ENCODE measurements around the gene CDC25B.

The CDC25B gene

DNA sequence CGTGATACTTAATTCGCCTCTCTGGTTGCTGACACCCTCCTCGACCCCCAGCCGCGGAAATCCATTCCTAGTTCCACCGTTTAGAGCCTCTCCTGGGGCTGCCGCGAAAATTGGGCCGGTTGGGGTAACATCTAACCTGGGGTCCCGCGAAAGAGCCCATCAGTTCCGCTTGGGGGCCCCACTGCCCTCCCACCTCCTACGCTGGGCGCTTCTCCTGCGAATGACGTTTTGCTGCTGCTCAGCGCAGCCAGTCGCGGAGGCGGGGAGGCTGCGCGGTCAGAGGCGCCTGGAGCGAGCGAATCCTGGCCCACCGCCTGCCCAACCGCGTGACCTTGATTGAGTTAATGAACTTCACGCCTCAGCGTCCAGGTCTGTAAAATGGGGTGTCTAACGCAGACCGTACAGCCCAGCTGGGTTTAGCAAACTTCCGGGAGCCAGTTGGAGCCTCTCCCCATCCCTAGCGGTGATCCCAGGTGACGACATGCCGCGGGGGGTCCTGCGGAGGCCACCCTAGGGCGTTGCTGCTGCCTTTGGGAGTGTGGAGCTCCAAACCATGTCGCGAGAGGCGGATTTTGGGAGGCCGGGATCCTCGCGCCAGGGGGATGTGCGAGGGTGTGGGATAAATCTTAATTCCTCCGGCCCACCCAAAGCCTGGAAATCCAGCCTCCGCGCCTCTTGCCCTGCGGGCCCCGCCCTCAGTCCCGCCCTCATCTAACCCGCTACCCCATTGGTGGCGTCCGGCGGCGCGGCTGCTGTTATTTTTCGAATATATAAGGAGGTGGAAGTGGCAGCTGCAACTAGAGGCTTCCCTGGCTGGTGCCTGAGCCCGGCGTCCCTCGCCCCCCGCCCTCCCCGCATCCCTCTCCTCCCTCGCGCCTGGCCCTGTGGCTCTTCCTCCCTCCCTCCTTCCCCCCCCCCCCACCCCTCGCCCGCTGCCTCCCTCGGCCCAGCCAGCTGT lies at the start of gene CDC25B:
Gene CDC25B, plus strand, starts transcription at position 800 of the 958 bp plus-strand sequence. CDS start 222 bp downstream, outside the sequence.
- peak; percentile 90 for DNase-seq

DNA sequence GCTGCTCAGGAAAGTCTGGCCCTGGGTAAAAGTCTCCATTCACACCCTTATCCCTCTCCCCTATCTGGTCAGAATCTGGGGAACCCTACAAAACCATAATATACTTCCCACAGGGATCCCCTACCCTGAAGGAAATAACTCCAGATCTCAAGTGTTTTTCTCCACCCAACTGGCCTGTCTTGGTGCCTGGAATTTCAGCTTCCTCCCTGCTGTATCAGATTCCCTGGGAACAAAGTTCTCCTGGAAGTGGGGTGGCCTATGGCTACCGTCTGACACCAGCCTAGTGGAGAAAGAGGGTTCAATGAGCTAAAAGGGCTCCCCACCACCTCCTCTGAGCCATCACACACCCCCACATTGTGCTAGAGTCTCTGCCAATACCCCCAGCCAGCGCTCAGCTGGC lies 48.6 kb upstream of the CDC25B start:
- DNase-seq: no peak

- DNase-seq: no peak
Measured at GRCh38 chr20:3748073-3748472, 48.0 kb upstream of the CDC25B start.

DNA sequence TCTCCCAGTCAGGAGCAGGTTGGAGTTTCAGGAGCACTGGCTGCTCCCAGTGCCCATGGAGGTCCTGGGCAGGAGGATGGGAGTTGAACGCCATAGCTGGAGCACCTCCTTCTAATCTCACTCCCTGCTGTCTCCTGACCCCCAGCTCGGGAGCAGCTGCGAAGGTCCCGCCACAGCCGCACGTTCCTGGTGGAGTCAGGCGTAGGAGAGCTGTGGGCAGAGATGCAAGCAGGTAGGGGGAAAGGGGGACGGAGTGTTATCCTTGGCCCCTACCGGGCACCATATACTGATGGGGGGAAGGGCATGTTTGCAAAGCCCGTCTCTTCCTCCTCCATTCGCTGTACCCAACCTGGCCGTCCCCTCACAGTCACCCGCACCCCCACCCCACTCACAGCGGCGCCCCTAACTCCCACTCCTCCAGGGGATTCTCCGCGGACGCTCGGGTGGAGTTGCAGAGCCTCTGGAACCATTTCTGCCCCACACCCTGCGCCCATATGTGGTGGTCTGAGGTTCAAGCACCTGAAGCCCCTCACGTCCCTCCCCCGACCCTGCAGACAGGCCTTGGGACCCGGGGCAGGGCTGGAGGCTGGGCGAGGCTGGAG lies 46.9 kb upstream of the CDC25B start:
- DNase-seq: no peak

DNA sequence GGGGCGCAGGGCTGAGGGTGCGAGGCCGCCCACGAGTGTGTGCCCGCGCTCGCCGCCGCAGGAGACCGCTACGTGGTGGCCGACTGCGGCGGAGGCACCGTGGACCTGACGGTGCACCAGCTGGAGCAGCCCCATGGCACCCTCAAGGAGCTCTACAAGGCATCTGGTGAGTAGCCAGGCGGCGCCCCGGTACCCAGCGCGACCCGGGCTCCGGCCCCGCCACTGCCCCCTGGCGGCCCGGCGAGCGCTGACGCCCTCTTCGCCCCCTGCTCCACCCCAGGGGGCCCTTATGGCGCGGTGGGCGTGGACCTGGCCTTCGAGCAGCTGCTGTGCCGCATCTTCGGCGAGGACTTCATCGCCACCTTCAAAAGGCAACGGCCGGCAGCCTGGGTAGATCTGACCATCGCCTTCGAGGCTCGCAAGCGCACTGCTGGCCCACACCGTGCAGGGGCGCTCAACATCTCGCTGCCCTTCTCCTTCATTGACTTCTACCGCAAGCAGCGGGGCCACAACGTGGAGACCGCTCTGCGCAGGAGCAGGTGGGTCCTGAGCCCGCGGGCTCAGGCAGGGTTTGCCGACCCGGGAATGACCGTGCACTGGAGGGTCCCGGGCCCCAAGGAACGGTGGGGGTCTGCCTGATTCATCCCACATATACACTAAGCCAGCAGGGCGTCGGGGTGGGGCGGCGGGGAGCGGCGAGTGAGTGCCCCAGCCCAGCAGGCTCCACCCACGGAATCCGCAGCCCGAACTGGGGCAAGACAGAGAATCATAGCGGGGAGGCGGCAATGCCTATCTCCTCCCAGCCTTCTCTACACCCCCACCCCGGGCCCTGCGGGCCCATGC lies 46.2 kb upstream of the CDC25B start:
- DNase-seq: no peak

DNA sequence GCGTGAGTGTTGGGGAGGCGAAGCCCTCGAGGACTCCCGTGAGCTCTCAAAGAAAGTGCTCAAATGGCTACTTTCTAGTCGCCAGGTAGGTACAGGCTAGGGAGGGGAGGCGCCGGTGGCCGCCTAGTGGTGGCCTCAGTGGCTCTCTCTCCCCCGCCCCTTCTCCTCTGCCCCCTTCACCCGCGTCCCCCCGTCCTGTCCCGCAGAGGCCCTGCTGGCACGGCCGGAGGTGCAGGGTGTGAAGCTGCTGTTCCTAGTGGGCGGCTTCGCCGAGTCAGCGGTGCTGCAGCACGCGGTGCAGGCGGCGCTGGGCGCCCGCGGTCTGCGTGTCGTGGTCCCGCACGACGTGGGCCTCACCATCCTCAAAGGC lies 44.8 kb upstream of the CDC25B start:
- no peak for DNase-seq

- DNase-seq: no peak
Measured at GRCh38 chr20:3751675-3752385, 44.3 kb upstream of the CDC25B start.

GRCh38 chr20:3752386-3752759 lies 43.7 kb upstream of the CDC25B start:
- DNase-seq: no peak

GRCh38 chr20:3753098-3753497 lies 43.0 kb upstream of the CDC25B start:
- peak; percentile 8 for DNase-seq

DNA sequence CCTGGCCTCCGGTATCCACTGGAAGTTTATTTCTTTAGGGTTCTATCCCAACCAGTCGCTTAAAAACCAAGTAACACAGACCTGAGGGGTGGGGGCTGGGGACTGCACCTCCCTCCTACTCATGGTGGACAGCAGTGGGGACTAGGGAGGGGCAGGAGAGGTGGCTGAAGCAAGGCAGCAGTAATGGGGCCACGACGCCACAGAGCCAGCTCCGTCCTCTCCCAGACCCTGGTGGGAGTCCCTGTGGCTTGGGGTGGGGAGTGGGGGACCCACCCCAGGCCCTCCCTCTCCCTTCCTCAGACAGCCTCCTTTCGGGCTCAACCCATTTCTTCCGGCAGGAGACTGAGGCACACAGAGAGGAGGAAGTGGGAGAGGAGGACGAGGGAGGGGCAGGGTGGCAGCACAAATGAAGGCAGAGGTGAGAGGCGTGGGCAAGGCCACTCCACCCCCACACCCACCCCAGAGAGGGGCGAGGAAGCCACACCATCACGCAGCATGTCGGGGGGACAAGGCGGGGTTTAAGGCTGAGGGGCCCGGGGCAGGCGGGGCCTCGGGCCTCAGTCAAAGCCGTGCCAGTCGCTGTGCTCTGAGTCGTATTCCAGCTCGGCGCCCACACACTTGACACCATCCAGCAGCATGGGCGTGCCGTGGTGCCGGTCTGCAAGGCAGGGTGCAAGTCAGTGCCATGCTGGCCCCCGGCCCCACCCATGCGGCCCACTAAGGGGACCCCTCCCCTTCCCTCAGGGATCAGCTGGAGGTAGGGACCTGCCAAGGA lies 42.4 kb upstream of the CDC25B start:
- no peak for DNase-seq

- DNase-seq: no peak
Measured at GRCh38 chr20:3754276-3754630, 41.9 kb upstream of the CDC25B start.

DNA sequence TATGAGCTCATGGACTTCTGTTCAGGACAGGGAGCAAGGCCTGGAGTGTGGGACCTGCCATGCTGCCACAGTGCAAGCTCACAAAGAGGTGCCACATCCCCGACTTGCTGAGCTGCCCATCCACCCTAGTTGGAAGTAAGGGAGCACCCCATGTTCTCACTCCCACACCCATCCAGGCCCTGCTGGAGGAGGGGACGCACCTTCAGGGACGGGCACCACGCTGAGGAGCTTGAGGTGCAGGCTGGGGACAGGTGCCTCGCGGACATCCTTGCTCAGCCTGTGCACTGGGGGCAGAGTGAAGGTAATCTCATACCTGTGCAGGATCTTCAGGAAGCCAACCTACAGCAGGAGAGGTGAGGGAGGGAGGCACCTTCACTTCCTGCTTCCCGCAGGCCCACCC lies 40.8 kb upstream of the CDC25B start:
- no peak for DNase-seq

DNA sequence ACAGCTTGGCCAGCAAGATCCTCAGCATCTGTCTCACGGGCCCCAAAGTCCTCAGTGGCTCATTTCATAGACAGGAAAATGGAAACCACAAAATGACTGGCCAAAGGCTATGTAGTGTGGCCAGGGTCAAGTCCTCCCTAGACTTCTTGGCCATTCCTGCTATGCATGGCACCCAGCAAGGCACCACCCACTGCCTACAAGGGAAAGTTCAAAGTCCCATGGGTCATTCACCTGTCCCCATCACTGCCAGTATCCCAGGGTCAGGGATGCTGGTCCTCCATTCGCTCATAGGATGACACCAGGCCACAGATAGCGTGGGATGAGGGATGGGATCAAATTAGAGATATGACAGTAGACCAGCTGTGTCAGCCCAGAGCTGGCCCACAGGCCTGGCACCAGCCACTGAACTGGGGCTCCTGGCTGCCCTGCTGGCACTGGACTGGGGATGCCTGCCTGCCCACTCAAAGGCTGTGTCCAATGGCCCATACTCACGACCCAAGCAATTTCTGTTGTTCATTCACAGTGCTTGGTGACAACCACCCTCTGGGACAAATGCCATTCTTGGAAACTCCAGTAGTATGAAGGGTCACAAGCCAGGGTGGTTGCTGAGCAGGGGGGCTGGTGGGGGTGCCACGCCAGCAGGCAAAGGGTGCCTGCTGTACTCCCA lies 40.2 kb upstream of the CDC25B start:
- DNase-seq: no peak

GRCh38 chr20:3757268-3757667 lies 38.8 kb upstream of the CDC25B start:
- DNase-seq: no peak

DNA sequence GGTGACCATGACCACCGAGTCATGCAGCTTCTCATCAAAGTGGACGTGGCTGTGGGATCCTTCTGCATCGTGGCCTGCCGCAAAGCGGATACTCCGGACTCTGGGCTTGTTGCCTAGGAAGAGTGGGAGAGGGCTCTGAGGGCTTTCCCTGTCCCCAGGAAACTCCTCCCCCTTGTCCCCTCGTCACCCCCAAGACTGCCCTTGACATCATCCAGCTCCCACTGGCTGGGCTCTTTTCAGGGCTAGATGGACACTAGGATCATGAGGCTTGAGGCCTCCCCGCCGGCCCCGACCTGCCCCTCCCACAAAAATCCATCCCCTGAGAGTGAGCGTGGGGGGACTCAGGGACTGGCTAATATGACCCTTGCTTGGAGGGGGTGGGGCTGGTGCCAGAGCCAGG lies 37.5 kb upstream of the CDC25B start:
- no peak for DNase-seq

GRCh38 chr20:3759316-3759823 lies 36.7 kb upstream of the CDC25B start:
- DNase-seq: no peak

- no peak for DNase-seq
Measured at GRCh38 chr20:3759884-3760283, 36.2 kb upstream of the CDC25B start.

GRCh38 chr20:3760655-3761348 lies 35.3 kb upstream of the CDC25B start:
- DNase-seq: no peak

DNA sequence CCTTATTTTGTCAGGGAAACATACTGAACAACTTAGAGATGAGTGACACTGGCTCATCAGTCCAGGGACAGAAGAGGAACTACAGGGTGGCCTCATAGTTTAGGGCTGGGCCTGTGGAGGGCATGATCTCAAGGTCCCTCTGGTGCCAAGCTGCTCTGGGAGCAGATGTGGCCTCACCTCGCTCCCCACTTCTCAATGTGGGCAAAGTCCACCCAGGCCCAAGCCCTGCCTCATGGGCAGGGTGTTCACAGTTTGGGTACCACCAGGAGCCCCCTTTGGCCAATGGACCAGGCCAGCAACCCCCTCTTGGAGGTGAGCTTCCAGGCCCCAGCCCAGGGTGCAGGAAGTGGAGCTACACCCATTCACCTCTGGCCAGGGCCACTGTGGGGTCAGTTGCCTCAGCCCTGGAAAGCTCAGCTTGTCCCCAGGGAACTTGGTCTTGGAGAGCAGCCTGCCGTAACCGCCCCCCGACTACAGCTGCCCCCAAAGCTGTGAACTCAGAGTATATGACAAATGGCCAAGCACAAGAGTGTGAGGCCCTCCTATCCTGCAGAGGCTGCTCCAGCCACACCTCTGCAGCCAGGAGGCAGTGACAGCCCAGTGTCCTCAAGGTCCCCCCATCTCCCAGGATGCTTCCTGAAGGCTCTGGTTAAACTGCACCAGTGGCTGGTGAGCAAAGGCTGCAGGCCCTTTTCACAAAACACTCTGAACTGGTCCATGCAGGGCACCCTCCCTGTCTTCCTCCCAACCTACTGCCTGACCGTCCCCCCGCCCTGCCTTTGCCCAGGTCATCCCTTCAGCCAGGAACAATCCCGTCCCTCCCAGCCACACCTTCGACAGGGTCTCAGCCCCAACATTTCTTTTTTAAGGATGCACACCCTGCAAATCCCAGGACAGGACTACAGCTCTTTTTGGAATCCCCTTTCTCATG lies 32.2 kb upstream of the CDC25B start:
- DNase-seq: no peak

DNA sequence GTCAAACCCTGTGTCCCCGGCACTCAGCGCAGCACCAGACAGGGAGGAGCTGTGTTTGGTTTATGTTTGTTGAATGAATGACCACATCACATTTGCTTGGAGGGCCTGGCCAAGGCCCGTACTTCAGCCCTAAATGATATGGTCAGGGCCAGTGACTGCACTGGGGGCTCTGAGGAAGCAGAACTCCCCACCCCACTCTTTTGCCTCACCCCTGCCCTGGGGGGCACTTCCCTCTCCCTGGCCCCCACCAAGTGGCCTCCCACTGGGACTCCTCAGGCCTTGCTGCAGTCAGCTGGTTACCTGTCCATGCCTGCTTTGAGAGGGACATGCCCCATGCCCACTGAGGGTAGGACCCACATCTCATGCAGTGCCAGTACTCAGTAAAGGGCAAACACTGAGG lies 31.5 kb upstream of the CDC25B start:
- DNase-seq: no peak

All from NCI-H774 (cell line).